NCI-H2029 treated with DMSO at 0.1 percent for 48 hours (cell line): Measurements from ENCODE around the gene SNRPD2.

Experiments
- DNase-seq: peaks from one replicate; lab custom pipeline; 2025; lab: John Stamatoyannopoulos, UW

The SNRPD2 gene

GRCh38 chr19:45657520-45658167 lies 34.1 kb downstream of the SNRPD2 start:
- no peak for DNase-seq

DNA sequence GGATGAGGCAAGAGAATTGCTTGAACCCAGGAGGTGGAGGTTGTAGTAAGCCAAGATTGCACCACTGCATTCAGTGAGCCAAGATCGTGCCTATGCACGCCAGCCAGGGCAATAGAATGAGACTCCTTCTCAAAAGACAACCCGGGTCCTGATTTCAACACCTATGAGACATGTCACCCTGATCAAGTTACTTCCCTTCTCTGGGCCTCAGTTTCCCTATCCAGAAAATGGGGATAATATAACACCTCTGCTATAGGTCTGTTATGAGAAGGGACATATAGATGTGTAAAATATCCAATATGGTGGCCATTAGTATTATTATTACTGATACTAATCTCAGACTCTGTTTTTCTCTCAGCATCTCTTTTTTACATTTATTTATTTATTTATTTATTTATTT lies 36.7 kb downstream of the SNRPD2 start:
- no peak for DNase-seq

- no peak for DNase-seq
Observed at GRCh38 chr19:45653634-45654033, 38.1 kb downstream of the SNRPD2 start.

- no peak for DNase-seq
Observed at GRCh38 chr19:45650722-45651121, 41.0 kb downstream of the SNRPD2 start.

- no peak for DNase-seq
Observed at GRCh38 chr19:45646345-45646698, 45.4 kb downstream of the SNRPD2 start.

DNA sequence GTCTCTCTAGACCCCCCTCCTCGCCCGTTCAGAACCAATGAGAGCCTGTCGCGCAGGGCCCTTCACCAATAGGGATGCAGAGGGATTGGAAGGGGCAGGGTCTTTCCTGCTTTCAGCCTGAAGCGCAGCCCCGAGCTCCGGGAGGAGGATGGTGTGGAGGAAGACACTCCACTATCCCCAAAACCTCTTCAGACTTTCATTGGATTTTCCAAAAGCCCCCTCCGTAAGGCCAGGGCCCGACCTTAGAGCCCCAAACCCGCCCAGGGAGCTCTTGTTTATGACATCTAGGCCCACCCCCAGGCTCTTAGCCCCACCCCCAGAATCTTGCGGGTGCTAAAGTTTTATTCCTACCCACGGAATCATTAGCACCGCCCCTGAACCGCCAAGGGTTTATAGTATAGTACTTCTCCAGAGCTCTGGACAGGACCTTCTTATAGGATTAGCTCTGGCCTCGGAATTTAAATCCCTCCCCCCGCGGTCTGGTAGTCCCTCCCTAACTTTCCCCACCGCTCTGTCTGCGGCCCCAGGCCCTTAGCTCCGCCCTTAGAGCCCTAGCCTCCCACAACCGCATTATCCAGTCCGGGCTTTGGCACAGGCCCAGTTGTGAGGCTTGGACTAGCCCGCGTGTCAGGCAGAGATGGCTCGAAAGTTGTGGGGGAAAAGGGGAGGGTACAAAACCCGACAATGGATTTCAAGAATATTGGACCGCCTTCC lies 46.0 kb downstream of the SNRPD2 start:
- DNase-seq: peak; percentile 43

- no peak for DNase-seq
Observed at GRCh38 chr19:45645068-45645630, 46.6 kb downstream of the SNRPD2 start.

DNA sequence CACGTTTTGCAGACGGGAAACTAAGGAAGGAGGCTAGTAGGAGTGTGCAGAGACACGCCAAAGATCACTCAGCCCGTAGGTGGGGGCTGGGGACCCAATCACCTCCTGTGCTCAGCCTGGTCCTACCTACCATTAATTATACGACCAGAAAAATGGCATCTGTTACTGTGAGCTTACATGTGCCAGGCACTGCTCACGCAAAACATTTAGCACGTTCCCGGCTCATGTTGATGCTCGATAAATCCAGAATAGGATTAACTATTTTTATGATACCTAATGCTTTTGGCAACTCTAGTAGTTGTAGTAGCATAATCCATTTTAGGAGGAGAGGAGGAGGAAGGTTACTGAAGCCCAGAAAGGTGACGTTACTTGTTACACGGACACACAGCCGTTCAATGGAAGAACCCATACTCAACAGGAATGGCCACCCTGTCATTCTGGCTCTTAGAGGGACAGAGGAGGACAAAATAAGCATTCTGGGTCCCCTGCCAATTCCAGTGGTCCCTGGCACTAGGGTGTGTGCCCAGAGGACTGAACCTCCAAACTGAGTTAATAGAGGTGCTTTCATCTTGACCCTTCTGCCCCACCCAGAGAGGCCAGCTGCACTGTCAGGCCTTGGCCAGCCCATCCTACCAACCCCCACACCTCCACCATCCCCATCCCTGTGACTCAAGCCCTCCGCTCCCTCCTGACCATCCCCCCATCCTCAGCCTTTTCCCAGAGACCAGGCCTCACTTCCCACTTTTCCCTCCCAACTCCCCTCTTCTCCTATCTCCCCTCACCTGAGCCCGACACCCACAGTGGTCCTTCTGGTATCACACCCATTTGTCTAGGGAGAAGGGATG lies 47.6 kb downstream of the SNRPD2 start:
- no peak for DNase-seq

GRCh38 chr19:45643024-45643926 lies 48.5 kb downstream of the SNRPD2 start:
- DNase-seq: peak; percentile 42

GRCh38 chr19:45641274-45642105 lies 50.3 kb downstream of the SNRPD2 start:
- peak; percentile 74 for DNase-seq

GRCh38 chr19:45640849-45641273 lies 50.9 kb downstream of the SNRPD2 start:
- DNase-seq: no peak

DNA sequence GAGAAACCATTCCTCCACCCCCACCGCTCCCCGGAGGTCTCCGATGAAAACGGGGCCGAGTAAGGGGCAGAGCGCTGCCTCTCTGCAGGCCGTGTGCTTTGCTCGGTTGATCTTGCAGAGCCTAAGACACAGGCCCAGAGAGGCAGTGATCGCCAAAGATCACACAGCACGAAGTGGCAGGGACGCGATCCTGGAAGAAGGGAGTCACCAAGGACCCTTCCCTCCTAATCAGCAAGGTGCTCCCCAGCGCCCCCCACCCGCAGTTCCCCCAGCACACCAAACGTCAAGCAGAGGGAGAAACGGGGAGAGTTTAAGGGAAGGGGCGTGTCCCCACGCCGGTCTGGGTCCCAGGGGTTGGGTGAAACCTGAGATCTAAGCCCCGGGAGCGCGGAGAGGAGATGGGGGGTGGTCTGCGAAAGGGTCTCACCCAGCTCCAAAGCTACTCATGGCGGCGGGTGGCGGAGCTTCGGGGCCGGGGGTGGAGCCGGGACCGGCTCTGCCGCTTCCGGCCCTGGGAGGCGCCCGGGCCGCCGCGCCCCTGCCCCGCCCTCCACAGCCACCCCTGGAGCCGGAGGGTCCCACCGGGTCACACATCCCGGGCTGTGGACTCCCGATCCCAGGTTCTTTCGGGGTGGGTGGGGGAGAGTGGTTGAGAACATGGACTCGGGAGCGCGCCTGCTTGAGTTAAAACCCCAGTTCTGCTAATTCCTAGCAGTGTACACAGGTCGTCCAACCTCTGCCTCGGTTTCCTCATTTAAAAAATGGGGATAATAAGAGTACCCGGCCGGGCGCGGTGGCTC lies 52.6 kb downstream of the SNRPD2 start, which contains the start of gene EML2:
EML2 (minus strand) TSS at position 468 of the 800 bp plus-strand sequence; CDS start at position 447, 21 bp downstream.
- no peak for DNase-seq

DNA sequence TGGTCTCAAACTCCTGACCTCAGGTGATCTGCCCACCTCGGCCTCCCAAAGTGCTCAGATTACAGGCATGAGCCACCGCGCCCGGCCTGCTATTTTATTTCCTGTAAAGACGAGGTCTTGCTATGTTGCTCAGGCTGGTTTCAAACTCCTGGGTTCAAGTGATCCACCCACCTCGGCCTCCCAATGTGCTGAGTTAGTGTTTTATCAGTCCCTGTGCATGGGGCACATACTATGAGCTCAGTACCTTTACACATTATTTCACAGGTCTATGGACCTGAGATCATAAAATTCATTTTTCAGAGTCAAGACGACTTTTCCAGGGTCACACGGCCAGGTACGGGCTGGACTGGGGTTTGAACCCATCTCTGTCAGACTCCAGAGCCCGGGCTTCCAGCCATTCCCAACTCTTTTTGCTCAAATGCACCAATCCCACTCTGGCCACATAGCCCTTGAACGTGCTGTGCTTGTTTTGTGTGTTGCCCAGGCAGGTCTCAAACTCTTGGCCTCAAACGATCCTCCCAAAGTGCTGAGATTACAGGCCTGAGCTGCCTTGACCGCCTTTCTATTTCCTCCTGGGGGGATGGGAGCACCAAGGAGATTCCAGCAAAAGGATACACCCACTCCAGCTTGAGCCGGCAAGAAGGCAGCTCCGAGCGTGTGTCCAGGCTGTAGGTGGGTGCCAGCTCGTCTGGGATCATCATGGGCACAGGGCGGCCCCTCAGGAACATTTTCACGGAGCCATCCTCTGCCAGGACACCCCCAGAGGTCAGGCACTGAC lies 53.7 kb downstream of the SNRPD2 start:
- DNase-seq: no peak
